HepG2 (cell line): Measurements from ENCODE around the gene TLX1. TPM values are rescaled to one million over a fixed set of nuclear protein-coding genes. Genes with fewer than 3 reads are reported as not detected.

ENCODE experiments used
- ATAC-seq: fragments of 200-7000 bp; cut with Tn5 transposase; 3 replicates; pipeline ENCODE4 v1.9.1; 2020; ENCODE audit warnings: mild to moderate bottlenecking, moderate library complexity
- BruUV-seq: library from RNA; stranded (reverse); fragments of 400-500 nt; replicated peaks from 2 replicates; lab custom pipeline; 2021; lab: Mats Ljungman, UMichigan
- CTCF ChIA-PET: fragments of 300-600 bp; formaldehyde crosslinking; extraction: SDS; loops from one replicate; lab custom pipeline; 2021; ENCODE audit warnings: low total read pairs, inconsistent platforms, low intra/inter-chr PET ratio; lab: Yijun Ruan, JAX
- POLR2A ChIA-PET: fragments of 350-600 bp; sonication (Branson Sonifier 250); formaldehyde crosslinking; loops from one replicate; lab custom pipeline; 2020; ENCODE audit warnings: antibody characterized with exemption, inconsistent platforms; lab: Yijun Ruan, JAX
- DNase-seq: peaks from one replicate; pipeline ENCODE4 v3.0.0-alpha.2; 2015; ENCODE audit warnings: low spot score
- FAIRE-seq: peaks from 3 replicates; lab custom pipeline; 2011; peaks lifted over from hg19 to GRCh38; lab: Jason Lieb, UNC
- H2AFZ ChIP-seq: one replicate; pipeline ENCODE4 v1.6.1; 2011; ENCODE audit warnings: low read length, inconsistent platforms
- H3K27ac ChIP-seq: fragments of 300-600 bp; 3 replicates; pipeline ENCODE4 v1.8.0; 2011; ENCODE audit warnings: mixed run types, mild to moderate bottlenecking, mixed read lengths, low read length, inconsistent platforms; ENCODE audit not compliant: insufficient read depth; ENCODE audit errors: extremely low read length
- H3K27me3 ChIP-seq, 2 experiments: fragments of 200-600 bp in 1 of 2; 2 replicates in 1 of 2; 3 replicates in 1 of 2; pipeline versions ENCODE4 v1.6.0 to v1.8.0; 2011; ENCODE audit warnings: low read length in 2 of 2, mild to moderate bottlenecking in 2 of 2, moderate library complexity in 2 of 2, inconsistent platforms in 1 of 2; ENCODE audit not compliant: insufficient read depth in 2 of 2, control insufficient read depth in 1 of 2
- H3K36me3 ChIP-seq, 2 experiments: fragments of 200-600 bp in 1 of 2; replicated peaks in 1 of 2; 2 replicates in 1 of 2; 3 replicates in 1 of 2; pipeline versions ENCODE4 v1.5.1 to v1.8.0; 2011; ENCODE audit warnings: low read length in 2 of 2, inconsistent platforms in 1 of 2; ENCODE audit not compliant: insufficient read depth in 2 of 2, control insufficient read depth in 1 of 2
- H3K4me1 ChIP-seq: 2 replicates; pipeline ENCODE4 v1.5.1; 2012; ENCODE audit warnings: low read length, inconsistent platforms; ENCODE audit not compliant: insufficient read depth
- H3K4me2 ChIP-seq: 2 replicates; pipeline ENCODE4 v1.6.0; 2011; ENCODE audit warnings: low read depth, low read length, inconsistent platforms
- H3K4me3 ChIP-seq, 3 experiments: fragments of 200-600 bp in 1 of 3; sonication (generic), shearing (Covaris generic) in 1 of 3; replicated peaks in 1 of 3; 2 replicates each; pipeline ENCODE4 v1.5.1; 2011 to 2016; ENCODE audit warnings: low read length in 3 of 3, inconsistent platforms in 2 of 3, low read depth in 2 of 3, mild to moderate bottlenecking in 2 of 3, control low read depth in 1 of 3, mixed read lengths in 1 of 3; ENCODE audit not compliant: insufficient read depth in 1 of 3
- H3K79me2 ChIP-seq: one replicate; pipeline ENCODE4 v1.6.1; 2011; ENCODE audit warnings: low read length, inconsistent platforms; ENCODE audit not compliant: insufficient read depth
- H3K9ac ChIP-seq: 2 replicates; pipeline ENCODE4 v1.6.0; 2011; ENCODE audit warnings: mild to moderate bottlenecking, low read depth, low read length, inconsistent platforms; ENCODE audit not compliant: insufficient read depth
- H3K9me3 ChIP-seq: 2 replicates; pipeline ENCODE4 v1.5.1; 2012; ENCODE audit warnings: mild to moderate bottlenecking, low read length
- H4K20me1 ChIP-seq: 2 replicates; pipeline ENCODE4 v1.6.0; 2011; ENCODE audit warnings: inconsistent platforms, mild to moderate bottlenecking, low read length, moderate library complexity; ENCODE audit not compliant: insufficient read depth
- AGO2 ChIP-seq: fragments of 200-400 bp; formaldehyde crosslinking; optimal IDR thresholded peaks from 2 replicates; pipeline ENCODE3; 2017; ENCODE audit warnings: mild to moderate bottlenecking, low read depth, low read length, moderate library complexity
- AKNA ChIP-seq: sonication (generic); formaldehyde crosslinking; IDR thresholded peaks from 2 replicates; pipeline ENCODE4 v1.4.0; 2020; ENCODE audit warnings: missing genetic modification reagents, borderline replicate concordance
- CBX2 ChIP-seq, 2 experiments: fragments of 200-600 bp in 1 of 2; sonication (generic); formaldehyde crosslinking in 1 of 2; IDR thresholded peaks; 2 replicates each; pipeline versions ENCODE4 v1.7.0 to v1.8.1; 2018 to 2022; ENCODE audit warnings: low read depth in 2 of 2, low read length in 1 of 2, mild to moderate bottlenecking in 1 of 2, missing genetic modification reagents in 1 of 2
- HDAC1 ChIP-seq: sonication (generic); formaldehyde crosslinking; IDR thresholded peaks from 2 replicates; pipeline ENCODE4 v1.5.1; 2020; ENCODE audit warnings: mild to moderate bottlenecking, missing genetic modification reagents
- RXRA ChIP-seq: sonication (generic); formaldehyde crosslinking; IDR thresholded peaks from 2 replicates; pipeline ENCODE4 v1.5.1; 2020; ENCODE audit warnings: missing genetic modification reagents
- SATB2 ChIP-seq: sonication (generic); formaldehyde crosslinking; IDR thresholded peaks from 2 replicates; pipeline ENCODE4 v1.5.0; 2020; ENCODE audit warnings: missing genetic modification reagents
- ZNF335 ChIP-seq: sonication (generic); formaldehyde crosslinking; IDR thresholded peaks from 2 replicates; pipeline ENCODE4 v1.4.0; 2020; ENCODE audit warnings: missing genetic modification reagents
- WGBS: methylation state at CpG from one replicate; pipeline ENCODE4 v1.1.6; 2017; ENCODE audit warnings: low lambda C conversion rate; 5-methylcytosine and 5-hydroxymethylcytosine counted together
- in situ Hi-C: cut with HindIII; loops from 2 replicates; pipeline ENCODE4 v1.10.0; 2017; ENCODE audit warnings: low pct_unique_long_range_greater_than_20kb; ENCODE audit not compliant: extremely low pct_ligation_motif_present
- intact Hi-C: fragments of 100-400 bp; cut with micrococcal nuclease; formaldehyde crosslinking; loops from one replicate; pipeline ENCODE4 v1.10.0; 2022; ENCODE audit not compliant: unreplicated experiment
- polyA plus RNA-seq, 8 experiments: library from polyadenylated mRNA; depleted of rRNA in 3 of 8; stranded (reverse) in 7 of 8; unstranded in 1 of 8; fragments of >200 nt; fragmentation: Illumina TruSeq in 4 of 8; extraction: Trizol in 4 of 8; gene quantifications; 2 replicates each; pipeline versions ENCODE4 v1.2.1 to v1.2.3, GENCODE V29; 2011 to 2016; ENCODE audit warnings: low read depth in 4 of 8, missing spikeins in 1 of 8, mixed read lengths in 1 of 8; ENCODE audit not compliant: insufficient read depth in 1 of 8
- total RNA-seq, 5 experiments: library from RNA; depleted of rRNA; stranded (reverse); fragments of >200 nt; fragmentation: Illumina TruSeq; extraction: Trizol; gene quantifications; 2 replicates each; pipeline ENCODE4 v1.2.3, GENCODE V29; 2016; ENCODE audit warnings: low read depth in 1 of 5

Gene TLX1
- total and polyA plus RNA-seq, 2 of the 13 experiments (the other 11 are each of a cell fraction or from before 2014, with no cell fraction given): 0.07 to 0.26 TPM

- H3K36me3 ChIP-seq: no peaks in the 10 kb centered on the region
- peaks cover 5 to 45% of the 10 kb centered on the region in 2 experiments for H3K27me3 ChIP-seq
- TF ChIP-seq SATB2 (CRISPR knock-in tag) (no peak), AKNA (CRISPR knock-in tag) (no peak), CBX2 (IDR thresholded peaks at IDR 0.05; ENCODE audit: low read depth, low read length) (no peak), CBX2 (CRISPR knock-in tag; IDR thresholded peaks at IDR 0.05; ENCODE audit: low read depth) (no peak), RXRA (no peak), HDAC1 (CRISPR knock-in tag) (no peak), ZNF335 (no peak), AGO2 (no peak)
- in situ Hi-C loops (loop anchor here (5.0 kb wide), 1 partner anchor 44 kb away; no protein-coding TSS in a partner anchor), intact Hi-C loops (no loop called here)
- no TSS peak for BruUV-seq
- H3K27ac ChIP-seq: no peak overlapping the region
- H4K20me1 ChIP-seq: no peaks in the 10 kb centered on the region
- 8% methylated on average over 4 of the region's 4 CpGs for WGBS
- DNase-seq: no peak
- peaks cover 9% of the 10 kb centered on the region for H3K4me1 ChIP-seq
- H3K4me3 ChIP-seq: no peak overlapping the region
- no peak for FAIRE-seq
- ChIA-PET POLR2A (interaction anchor here (1.7 kb wide), 1 partner anchor 44 kb away, joined by 5 read pairs; no protein-coding TSS in a partner anchor), CTCF (interaction anchor here (1.3 kb wide), 1 partner anchor 44 kb away, joined by 3 read pairs; no protein-coding TSS in a partner anchor)
- H3K4me2 ChIP-seq: no peak overlapping the region
- ATAC-seq: no peak
- H3K9me3 ChIP-seq: no peaks in the 10 kb centered on the region
- H2AFZ ChIP-seq: no peak overlapping the region
- no peaks in the 10 kb centered on the region for H3K79me2 ChIP-seq
- no peak overlapping the region for H3K9ac ChIP-seq
Observed at GRCh38 chr10:101097881-101098280, 33.2 kb upstream of the TLX1 start.
